HG02588 (cell line): Measurements from ENCODE around the gene AP2M1.

Source experiments
- ATAC-seq: cut with Tn5 transposase; IDR thresholded peaks from one replicate; pipeline ENCODE4 v1.9.1; 2021; ENCODE audit warnings: mild to moderate bottlenecking, moderate library complexity; ENCODE audit not compliant: unreplicated experiment

The AP2M1 gene

DNA sequence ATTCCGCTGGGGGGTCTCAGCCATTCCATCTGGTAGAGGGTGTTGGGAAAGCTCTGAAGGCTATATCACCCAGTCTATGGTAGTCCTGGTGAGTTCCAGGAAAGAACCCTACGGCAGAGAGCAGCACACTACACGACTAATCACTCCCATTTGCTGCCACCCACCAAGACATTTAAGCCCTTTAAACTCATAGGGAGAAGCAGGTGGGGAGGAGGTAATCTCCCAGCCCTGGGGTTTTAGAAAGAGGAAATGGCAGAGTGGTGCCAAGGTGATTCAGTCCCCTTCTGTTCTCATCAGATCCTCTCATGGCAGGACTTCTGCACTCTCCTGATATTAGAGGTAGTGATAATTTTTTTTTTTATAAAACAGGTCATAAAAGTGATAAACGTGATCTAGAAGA, 44.2 kb downstream of the AP2M1 start:
- ATAC-seq = no peak

DNA sequence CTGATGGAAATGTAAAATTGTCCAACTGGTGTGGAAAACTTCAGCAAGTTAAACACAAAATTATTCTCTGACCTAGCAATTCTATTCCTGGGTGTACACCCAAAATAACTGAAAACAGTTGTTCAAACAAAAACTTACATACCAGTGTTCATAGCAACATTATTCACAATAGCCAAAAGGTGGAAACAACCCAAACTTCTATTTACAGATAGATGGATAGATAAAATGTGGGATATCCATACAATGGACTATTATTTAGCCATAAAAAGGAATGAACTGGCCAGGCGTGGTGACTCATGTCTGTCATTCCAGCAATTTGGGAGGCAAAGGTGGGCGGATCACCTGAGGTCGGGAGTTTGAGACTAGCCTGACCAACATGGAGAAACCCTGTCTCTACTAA, 47.9 kb downstream of the AP2M1 start:
- no peak for ATAC-seq

DNA sequence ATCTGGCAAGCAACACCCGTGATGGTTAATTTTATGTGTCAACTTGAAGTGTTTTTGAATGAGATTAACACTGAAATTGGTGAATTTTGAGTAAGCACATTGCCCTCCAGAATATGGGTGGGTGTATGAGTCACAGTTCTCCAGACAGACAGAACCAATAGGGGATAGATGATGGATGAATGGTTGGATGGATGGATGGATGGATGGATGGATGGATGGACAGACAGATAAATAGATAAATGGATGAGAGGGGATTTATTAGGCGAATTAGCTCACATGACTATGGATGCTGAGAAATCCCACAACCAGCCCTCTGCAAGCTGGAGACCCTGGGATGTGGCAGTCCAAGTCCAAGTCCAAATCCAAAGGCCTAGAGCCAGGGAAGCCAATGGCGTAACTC, 49.3 kb downstream of the AP2M1 start:
- ATAC-seq = no peak

DNA sequence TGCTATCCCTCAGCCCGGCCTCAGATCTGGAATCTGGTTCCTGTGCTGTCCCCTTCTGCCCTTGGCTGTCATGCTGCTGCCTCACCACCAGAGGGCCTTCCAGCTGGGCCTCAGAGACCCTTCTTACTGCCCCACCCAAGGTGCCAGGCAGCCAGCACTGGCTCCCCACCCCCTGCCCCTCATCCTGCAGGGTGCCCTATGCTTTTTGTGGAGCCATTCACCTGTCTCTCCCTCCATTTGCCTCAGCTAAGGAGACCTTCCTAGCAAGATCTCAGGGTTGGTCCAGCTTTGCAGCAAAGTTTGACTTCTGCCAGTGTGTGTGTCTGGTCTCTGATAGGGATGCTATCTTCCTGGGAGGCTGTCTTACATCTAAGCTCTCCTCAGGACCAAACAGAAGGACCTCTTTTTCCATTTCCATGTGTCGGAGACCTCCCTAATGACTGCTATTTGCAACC, 52.9 kb downstream of the AP2M1 start:
- no peak for ATAC-seq

DNA sequence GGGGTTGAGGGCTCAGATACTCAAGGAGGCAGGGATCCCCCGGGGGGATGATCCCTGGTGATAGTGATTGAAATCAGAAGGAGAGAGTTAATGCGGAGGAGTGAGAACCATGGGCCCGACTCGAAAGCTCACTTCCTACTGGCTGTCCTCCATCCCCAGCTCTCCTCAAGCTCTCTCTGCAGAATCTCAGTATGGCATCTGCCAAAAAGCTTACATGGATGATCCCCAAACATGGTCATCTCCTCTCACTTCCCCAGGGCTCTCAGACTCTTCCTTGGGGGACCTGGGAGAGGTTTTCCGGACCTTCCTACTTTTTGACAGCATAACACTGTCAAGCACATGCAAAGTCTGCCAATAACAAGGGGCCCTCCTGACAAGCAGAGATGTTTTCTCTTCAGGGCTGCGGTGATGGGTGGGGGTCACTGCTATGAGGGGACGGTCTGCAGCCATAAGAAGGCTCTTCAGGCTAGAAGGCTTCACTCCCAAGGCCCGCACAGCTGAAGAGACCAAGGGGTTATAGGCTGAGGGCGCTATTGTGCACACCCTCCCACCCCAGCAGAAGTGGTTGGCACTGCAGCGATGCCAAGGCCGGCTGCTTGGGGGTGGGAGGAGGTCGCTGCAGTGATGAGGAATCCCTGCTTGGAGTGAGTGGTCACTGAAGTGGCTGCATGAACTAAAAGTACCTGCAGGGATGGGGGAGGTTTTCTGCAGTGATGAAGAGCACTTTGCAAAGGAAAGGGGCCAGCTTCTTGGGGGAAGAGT, 53.9 kb downstream of the AP2M1 start:
- ATAC-seq = no peak

DNA sequence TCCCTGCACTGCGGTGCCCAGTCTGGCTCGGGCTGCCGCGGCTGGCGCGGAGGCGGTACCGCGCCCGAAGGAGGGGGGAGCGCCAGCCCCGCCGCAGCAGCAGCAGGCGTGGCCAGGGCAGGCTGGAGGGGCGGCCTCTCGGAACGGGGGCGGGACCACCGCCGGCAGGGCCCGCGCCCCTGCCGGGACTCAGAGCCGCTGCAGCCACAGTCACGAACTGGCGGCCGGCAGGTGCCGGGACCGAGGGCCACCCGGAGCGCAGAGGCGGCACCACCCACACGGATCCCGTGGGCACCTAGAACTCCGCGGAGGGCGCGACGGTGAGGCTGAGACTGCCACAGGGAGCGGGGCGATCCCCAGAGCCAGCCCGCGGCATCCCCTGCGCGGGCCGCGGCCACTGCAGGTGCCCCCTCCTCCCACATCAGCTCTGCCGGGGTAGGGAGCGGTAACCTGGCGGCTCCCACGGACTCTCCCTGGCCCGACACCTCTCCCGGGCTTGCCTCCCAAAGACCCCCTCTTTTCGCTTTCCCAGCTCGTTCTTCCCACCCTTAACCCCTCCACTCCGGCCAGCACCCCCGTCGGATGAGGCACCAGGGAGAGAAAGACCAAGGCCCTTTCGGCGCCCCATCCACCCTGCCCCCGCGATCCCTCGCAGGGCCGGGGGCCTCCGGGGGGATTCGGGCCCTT, 54.9 kb downstream of the AP2M1 start, which contains the start of gene VWA5B2:
Gene VWA5B2 (plus strand): TSS at position 192 of the 687 bp plus-strand sequence. CDS start 944 bp downstream, outside the sequence.
- ATAC-seq = peak; percentile 77

DNA sequence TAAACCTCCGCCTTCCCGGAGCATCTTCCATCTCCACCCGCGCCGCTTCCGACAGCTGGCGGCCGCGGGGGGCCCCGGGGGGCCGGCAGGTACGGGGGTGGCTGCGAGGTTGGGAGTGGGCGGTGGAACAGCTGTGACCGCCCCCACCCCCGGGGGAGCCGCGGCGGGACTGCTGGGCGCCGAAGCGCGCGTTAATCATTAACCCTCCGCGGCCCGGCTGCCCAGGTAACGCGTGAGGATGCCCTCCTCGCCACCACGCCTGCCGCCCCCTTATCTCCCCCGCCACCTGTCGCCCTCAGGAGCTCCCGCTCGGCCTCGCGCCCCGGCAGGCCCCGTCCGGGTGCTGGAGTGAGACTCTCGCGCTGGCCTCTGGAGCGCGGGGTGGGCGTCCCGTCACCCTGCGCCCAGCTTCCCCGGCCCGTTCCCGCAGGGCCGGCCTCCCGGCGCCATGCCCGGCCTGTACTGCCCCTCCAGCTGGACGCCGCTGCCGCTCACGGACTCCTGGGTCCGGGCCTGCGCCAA, 55.5 kb downstream of the AP2M1 start:
- ATAC-seq = no peak

DNA sequence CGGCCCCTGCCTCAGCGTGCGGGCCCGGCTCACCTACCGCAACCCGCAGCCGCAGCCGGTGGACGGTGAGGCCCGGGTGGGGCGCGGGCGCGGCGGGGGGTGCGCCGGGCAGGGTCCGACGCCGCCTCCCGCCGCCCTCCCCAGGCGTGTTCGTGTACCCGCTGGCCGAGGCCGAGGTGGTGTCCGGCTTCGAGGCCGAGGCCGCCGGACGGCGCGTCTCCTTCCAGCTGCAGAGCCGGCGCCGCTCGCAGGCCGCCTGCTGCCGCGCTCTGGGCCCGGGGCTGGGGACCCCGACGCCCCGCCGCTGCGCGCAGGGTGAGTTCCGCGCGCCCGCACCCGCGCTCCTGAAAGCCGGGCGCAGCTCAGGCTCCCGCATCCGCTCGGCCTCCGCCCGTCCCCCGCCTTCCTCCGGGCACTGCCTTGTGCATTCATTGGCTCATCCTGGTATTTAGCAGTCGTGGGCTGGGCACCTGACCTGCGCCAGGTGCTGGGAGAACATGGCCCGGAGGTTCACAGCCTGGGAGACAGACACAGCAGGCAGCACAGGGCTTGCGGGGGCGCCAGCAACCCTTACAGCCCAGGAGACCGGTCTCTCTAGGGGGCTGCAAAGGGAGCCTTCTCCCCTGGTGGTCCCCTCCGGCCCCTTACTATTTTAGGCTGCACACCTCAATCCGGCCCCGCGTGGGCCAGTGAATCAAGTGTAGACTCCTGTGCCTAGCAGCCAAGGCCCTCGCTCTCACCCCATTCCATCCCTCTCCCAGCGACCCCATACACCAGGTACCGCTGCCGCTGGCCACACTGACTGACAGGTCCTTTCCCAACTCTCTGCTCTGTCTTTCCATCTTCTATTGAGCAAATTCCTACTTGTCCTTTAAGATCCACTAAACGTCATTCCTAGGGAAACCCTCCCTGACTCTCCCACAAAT, 56.2 kb downstream of the AP2M1 start:
- ATAC-seq = no peak

DNA sequence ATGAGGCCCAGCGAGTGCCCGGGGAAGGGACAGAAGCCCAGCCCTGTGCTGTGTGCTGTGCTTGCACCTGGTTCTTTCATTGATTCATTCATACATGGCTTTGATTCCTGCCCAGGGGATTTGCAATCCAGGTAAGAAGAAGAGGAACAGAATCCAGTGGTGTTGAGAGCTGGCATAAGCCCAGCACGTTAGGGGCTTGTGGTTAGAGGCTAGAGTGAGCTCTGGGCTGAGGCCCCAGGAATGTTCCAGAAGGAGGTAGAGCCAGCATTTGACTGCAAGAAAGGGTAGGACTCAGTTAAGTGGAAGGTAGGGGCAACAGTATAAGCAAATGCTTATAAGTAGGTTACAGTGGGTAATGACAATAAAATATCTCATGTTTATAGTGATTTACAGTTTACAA, 57.0 kb downstream of the AP2M1 start:
- ATAC-seq = no peak

DNA sequence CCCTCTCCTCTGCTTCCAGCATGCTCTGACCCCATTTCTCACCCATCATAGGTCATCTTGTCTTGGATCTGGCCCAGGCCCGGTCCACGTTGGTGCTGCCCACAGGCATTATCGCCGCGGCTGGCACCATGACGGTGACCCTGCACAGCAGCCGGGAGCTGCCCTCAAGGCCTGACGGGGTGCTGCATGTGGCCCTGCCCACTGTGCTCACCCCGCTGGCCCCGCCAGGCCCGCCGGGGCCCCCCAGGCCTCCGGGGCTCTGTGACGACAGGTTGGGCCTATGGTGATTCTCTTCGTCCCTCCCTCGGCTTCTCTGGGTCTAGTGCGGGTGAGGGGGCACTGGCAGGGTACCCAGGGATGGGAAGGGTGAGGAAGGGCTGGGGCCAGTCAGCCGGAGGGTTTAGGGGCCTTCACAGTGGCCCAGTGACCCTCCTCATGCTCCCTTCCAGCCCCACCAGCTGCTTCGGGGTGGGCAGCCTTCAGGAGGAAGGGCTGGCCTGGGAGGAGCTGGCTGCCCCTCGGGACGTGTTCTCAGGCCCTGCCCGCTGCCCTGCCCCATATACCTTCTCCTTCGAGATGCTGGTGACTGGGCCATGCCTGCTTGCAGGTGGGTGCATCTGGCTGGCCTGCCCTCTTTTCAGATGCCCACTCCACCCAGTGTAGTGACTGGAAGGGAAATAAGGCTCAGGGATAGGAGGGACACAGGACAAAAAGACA, 58.6 kb downstream of the AP2M1 start:
- no peak for ATAC-seq
